GM18511 (cell line): ENCODE data around the gene DHDDS.
A peak's percentile ranks its signal among the peaks of the same experiment; 100 is the strongest.

Experiments
- ATAC-seq: cut with Tn5 transposase; IDR thresholded peaks from one replicate; pipeline ENCODE4 v1.9.1; 2021; ENCODE audit warnings: mild to moderate bottlenecking, moderate library complexity; ENCODE audit not compliant: unreplicated experiment

Gene DHDDS

GRCh38 chr1:26417111-26417759 lies 14.9 kb upstream of the DHDDS start:
- ATAC-seq, result no peak

GRCh38 chr1:26418865-26419349 lies 13.2 kb upstream of the DHDDS start:
- ATAC-seq, result no peak

GRCh38 chr1:26419494-26419893 lies 12.6 kb upstream of the DHDDS start:
- ATAC-seq, result no peak

- ATAC-seq, result no peak
Measured at GRCh38 chr1:26429721-26430120, 2.4 kb upstream of the DHDDS start.

GRCh38 chr1:26432793-26433192 lies 672 bp downstream of the DHDDS start:
- ATAC-seq, result no peak

GRCh38 chr1:26434161-26434752 lies 2.1 kb downstream of the DHDDS start:
- no peak for ATAC-seq

- no peak for ATAC-seq
Measured at GRCh38 chr1:26438041-26438440, 5.9 kb downstream of the DHDDS start.

- ATAC-seq, result no peak
Measured at GRCh38 chr1:26440259-26440658, 8.1 kb downstream of the DHDDS start.

- no peak for ATAC-seq
Measured at GRCh38 chr1:26449868-26450267, 17.7 kb downstream of the DHDDS start.

GRCh38 chr1:26450908-26451307 lies 18.8 kb downstream of the DHDDS start:
- no peak for ATAC-seq

- no peak for ATAC-seq
Measured at GRCh38 chr1:26452459-26453183, 20.5 kb downstream of the DHDDS start.

- ATAC-seq, result no peak
Measured at GRCh38 chr1:26459148-26459547, 27.0 kb downstream of the DHDDS start.

GRCh38 chr1:26459573-26460031 lies 27.5 kb downstream of the DHDDS start:
- ATAC-seq, result no peak

GRCh38 chr1:26468911-26469310 lies 36.8 kb downstream of the DHDDS start:
- ATAC-seq, result no peak

- no peak for ATAC-seq
Measured at GRCh38 chr1:26469558-26469957, 37.4 kb downstream of the DHDDS start.

- ATAC-seq, result no peak
Measured at GRCh38 chr1:26470878-26471497, 38.9 kb downstream of the DHDDS start.

- peak; percentile 15 for ATAC-seq
Measured at GRCh38 chr1:26471498-26472319, 39.6 kb downstream of the DHDDS start.

- peak; percentile 61 for ATAC-seq
Measured at GRCh38 chr1:26472320-26472900, 40.3 kb downstream of the DHDDS start, which contains the start of gene HMGN2. Gene HMGN2 (plus strand): TSS chr1:26472440. CDS start chr1:26472613, 173 bp downstream.

- peak; percentile 80 for ATAC-seq
Measured at GRCh38 chr1:26472901-26473845, 41.1 kb downstream of the DHDDS start.
